Esophagus squamous epithelium (tissue), 5 donors: ENCODE data around the gene ADD1. TPM values are rescaled to one million over a fixed set of nuclear protein-coding genes. Genes with fewer than 3 reads are reported as not detected.
"Not testable (repeated sequence)": the region's sequence is repeated elsewhere in the genome, so short reads cannot be mapped to it uniquely, and the experiment has no call there.

Experiments used
- DNase-seq: peaks from one replicate; lab custom pipeline; 2025; lab: John Stamatoyannopoulos, UW
- H3K27ac ChIP-seq, 4 donors: fragments of 200-600 bp; sonication (generic); one replicate each; pipeline ENCODE4 v1.5.1; 2016 to 2019; ENCODE audit warnings: mild to moderate bottlenecking in 1 of 4
- H3K27me3 ChIP-seq, 4 donors: fragments of 200-600 bp; sonication (generic); 1 replicate in 3 of 4; 2 replicates in 1 of 4; pipeline versions ENCODE4 v1.5.1 to v1.6.0; 2017 to 2021; ENCODE audit warnings: antibody characterized with exemption in 1 of 4
- H3K36me3 ChIP-seq, 3 donors: fragments of 200-600 bp; sonication (generic); one replicate each; pipeline ENCODE4 v1.5.1; 2016 to 2019
- H3K4me1 ChIP-seq, 3 donors: fragments of 200-600 bp; sonication (generic); one replicate each; pipeline ENCODE4 v1.5.1; 2017 to 2019
- H3K4me3 ChIP-seq, 4 donors: fragments of 200-600 bp; sonication (generic); 1 replicate in 3 of 4; 2 replicates in 1 of 4; pipeline ENCODE4 v1.5.1; 2016 to 2019; ENCODE audit warnings: mild to moderate bottlenecking in 2 of 4, moderate library complexity in 1 of 4
- H3K9me3 ChIP-seq, 3 donors: fragments of 200-600 bp; sonication (generic); one replicate each; pipeline ENCODE4 v1.5.1; 2016 to 2019
- CTCF ChIP-seq, 6 experiments: fragments of 450-650 bp in 4 of 6; fragments of 200-600 bp in 2 of 6; sonication (generic) in 2 of 6; IDR thresholded peaks; one replicate each; pipeline ENCODE4 v1.5.1; 2016 to 2019; ENCODE audit warnings: antibody characterized with exemption in 6 of 6, mild to moderate bottlenecking in 4 of 6, moderate library complexity in 4 of 6
- POLR2A ChIP-seq, 4 donors: fragments of 450-650 bp; IDR thresholded peaks; one replicate each; pipeline ENCODE4 v1.6.1; 2017; ENCODE audit warnings: antibody characterized with exemption in 4 of 4, mild to moderate bottlenecking in 4 of 4, moderate library complexity in 3 of 4
- WGBS, 2 donors: methylation state at CpG; one replicate each; pipeline ENCODE4 v1.1.5; 2018; 5-methylcytosine and 5-hydroxymethylcytosine counted together
- intact Hi-C: fragments of 100-400 bp; cut with DNase I; formaldehyde crosslinking; loops from one replicate; pipeline ENCODE4 v1.15.0; 2022
- total RNA-seq, 4 donors: library from RNA; depleted of rRNA; stranded (reverse); fragments of >200 nt; gene quantifications; one replicate each; pipeline ENCODE4 v1.1.0, GENCODE V29; 2016
- donor health status: DM: yes; HTN: yes; CAD: no.

Gene ADD1
- total RNA-seq, 4 donors from 2014 or later: 81.7 to 144 (median 103) TPM

GRCh38 chr4:2943364-2944090, 99.9 kb downstream of the ADD1 start:
- peaks cover 60 to 100% (median 73%) of the 10 kb centered on the region in 3 donors for H3K36me3 ChIP-seq
- no peak for DNase-seq
- WGBS, 2 donors: 92 to 94% methylated on average over 19 to 20 of the region's 20 CpGs
- no peaks in the 10 kb centered on the region for H3K27me3 ChIP-seq
- no peak overlapping the region for H3K4me3 ChIP-seq
- peak overlapping the region in 1 of 4 donors; percentile 60 for H3K27ac ChIP-seq
- no peak for TF ChIP-seq POLR2A (IDR thresholded peaks at IDR 0.05)
- TF ChIP-seq CTCF (IDR thresholded peaks at IDR 0.05): no peak
- H3K4me1 ChIP-seq: peaks cover 0 to 21% (median 0%) of the 10 kb centered on the region in 3 donors
- H3K9me3 ChIP-seq: no peaks in the 10 kb centered on the region
- intact Hi-C loops: no loop called here

DNA sequence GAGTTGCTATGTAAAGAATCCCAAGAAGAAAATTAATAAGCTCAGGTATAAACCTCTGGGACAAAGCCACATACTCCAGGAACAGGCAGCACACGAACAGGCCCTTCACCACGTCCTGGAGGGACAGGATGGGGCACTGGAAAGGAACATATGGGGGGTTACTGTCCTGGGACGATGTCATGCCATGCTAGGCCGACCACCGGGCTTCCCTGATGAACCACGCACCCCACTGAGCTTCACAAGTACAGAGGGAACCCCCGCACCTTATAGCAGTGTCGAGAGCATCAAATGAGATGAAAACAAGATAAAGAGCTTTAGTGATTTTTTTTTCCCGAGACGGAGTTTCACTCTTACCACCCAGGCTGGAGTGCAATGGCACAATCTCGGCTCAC, 100.4 kb downstream of the ADD1 start:
- no peak for DNase-seq
- H3K27ac ChIP-seq: no peak overlapping the region
- no peaks in the 10 kb centered on the region for H3K27me3 ChIP-seq
- no peak for TF ChIP-seq POLR2A (IDR thresholded peaks at IDR 0.05)
- TF ChIP-seq CTCF (IDR thresholded peaks at IDR 0.05): no peak
- intact Hi-C loops: no loop called here
- peaks cover 58 to 100% (median 69%) of the 10 kb centered on the region in 3 donors for H3K36me3 ChIP-seq
- H3K4me1 ChIP-seq: peaks cover 0 to 21% (median 0%) of the 10 kb centered on the region in 3 donors
- 88 to 93% methylated on average over 9 to 11 of the region's 11 CpGs for WGBS, 2 donors
- H3K4me3 ChIP-seq: no peak overlapping the region
- H3K9me3 ChIP-seq: no peaks in the 10 kb centered on the region

- peak overlapping the region in 1 of 4 donors; percentile 7 for H3K27ac ChIP-seq
- H3K36me3 ChIP-seq: peaks cover 57 to 100% (median 71%) of the 10 kb centered on the region in 3 donors
- H3K27me3 ChIP-seq: no peaks in the 10 kb centered on the region
- intact Hi-C loops: no loop called here
- H3K4me1 ChIP-seq: peaks cover 0 to 13% (median 0%) of the 10 kb centered on the region in 3 donors
- H3K9me3 ChIP-seq: no peaks in the 10 kb centered on the region
- DNase-seq: no peak
- H3K4me3 ChIP-seq: no peak overlapping the region
- TF ChIP-seq CTCF (IDR thresholded peaks at IDR 0.05) (no peak), POLR2A (IDR thresholded peaks at IDR 0.05) (peak in 1 of 4 donors; percentile 19)
- WGBS, 2 donors: 86 to 91% methylated on average over 17 to 21 of the region's 30 CpGs
Measured at GRCh38 chr4:2944586-2945526, 101.2 kb downstream of the ADD1 start.

GRCh38 chr4:2945619-2946604, 102.3 kb downstream of the ADD1 start:
- H3K4me3 ChIP-seq, DNase-seq, H3K9me3 ChIP-seq, H3K27me3 ChIP-seq, intact Hi-C loops, H3K27ac ChIP-seq: not testable (repeated sequence)
- H3K36me3 ChIP-seq: peaks cover 54 to 100% (median 71%) of the 10 kb centered on the region in 3 donors
- peaks cover 0 to 11% (median 0%) of the 10 kb centered on the region in 3 donors for H3K4me1 ChIP-seq
- WGBS, 2 donors: 83 to 87% methylated on average over 21 to 26 of the region's 30 CpGs
